ENCODE measurements around the gene LTBP1. TPM values are rescaled to one million over a fixed set of nuclear protein-coding genes. Genes with fewer than 3 reads are reported as not detected.

LTBP1 gene
- polyA plus RNA-seq, 2 of the 4 experiments (the other 2 are of a cell fraction) = 23.8 to 30.4 TPM

- DNase-seq (ENCODE audit: low read depth in 1 of 2, low spot score in 1 of 2) (no peak), ATAC-seq (no peak)
- CTCF ChIA-PET = interaction anchor here (0.6 to 2.0 kb wide), 3 partner anchors 13 to 102 kb away, joined by 3 to 4 read pairs (median 3); no protein-coding TSS in a partner anchor
Measured at GRCh38 chr2:32997705-32998104, 51.0 kb downstream of the LTBP1 start.

GRCh38 chr2:33000986-33001385 is 54.2 kb downstream of the LTBP1 start:
- Histone ChIP-seq H3K9me3 (no peaks in the 10 kb centered on the region), H3K4me3 (no peak overlapping the region), H3K4me1 (peaks cover 10% of the 10 kb centered on the region), H3K27ac (no peak overlapping the region), H3K4me2 (no peak overlapping the region)
- ChIA-PET POLR2A (no interaction called here), CTCF (no interaction called here)
- no peak for DNase-seq (ENCODE audit: low read depth in 1 of 2, low spot score in 1 of 2)
- WGBS (ENCODE audit: missing lambda C conversion rate) = 59% methylated on average over 3 of the region's 3 CpGs
- ATAC-seq = no peak
- no peak for FAIRE-seq
- no peak for TF ChIP-seq JUNB (IDR thresholded peaks at IDR 0.05)
- no peak for TF ChIP-seq NR3C1 (IDR thresholded peaks at IDR 0.05)
- no peak for TF ChIP-seq HMGXB4 (CRISPR knock-in tag; IDR thresholded peaks at IDR 0.05; ENCODE audit: borderline replicate concordance)
- no peak for TF ChIP-seq ZFP36 (IDR thresholded peaks at IDR 0.05; ENCODE audit: borderline replicate concordance, partially characterized antibody)
- no peak for TF ChIP-seq CBX2 (IDR thresholded peaks at IDR 0.05; ENCODE audit: borderline replicate concordance, low read depth)
- TF ChIP-seq POLR2A (IDR thresholded peaks at IDR 0.05; ENCODE audit: low read length) = no peak
- TF ChIP-seq HOXB5 (CRISPR knock-in tag; IDR thresholded peaks at IDR 0.05) = no peak
- no peak for TF ChIP-seq PHF8 (IDR thresholded peaks at IDR 0.05; ENCODE audit: borderline replicate concordance, low read depth)
- TF ChIP-seq CBX8 (IDR thresholded peaks at IDR 0.05) = no peak
- no peak for TF ChIP-seq CEBPB (IDR thresholded peaks at IDR 0.05)
- no peak for TF ChIP-seq KDM1A (IDR thresholded peaks at IDR 0.05; ENCODE audit: low read depth)
- no peak for TF ChIP-seq MAZ (IDR thresholded peaks at IDR 0.05; ENCODE audit: borderline replicate concordance, low read depth, low read length)
- TF ChIP-seq ELK1 (IDR thresholded peaks at IDR 0.05; ENCODE audit: low read depth, low read length) = no peak
- no peak for TF ChIP-seq HOXB13 (CRISPR knock-in tag; IDR thresholded peaks at IDR 0.05; ENCODE audit: low read depth)
- TF ChIP-seq BCL3 (IDR thresholded peaks at IDR 0.05) = no peak
- TF ChIP-seq HOXA7 (CRISPR knock-in tag; IDR thresholded peaks at IDR 0.05) = no peak

More at GRCh38 chr2:32997705-32998104, 51.0 kb downstream of the LTBP1 start:
- no peak for FAIRE-seq
- H3K4me3 ChIP-seq = no peak overlapping the region
- no peak overlapping the region for H3K4me2 ChIP-seq
- H3K27ac ChIP-seq = no peak overlapping the region
- TF ChIP-seq MAZ (IDR thresholded peaks at IDR 0.05; ENCODE audit: borderline replicate concordance, low read depth, low read length) = no peak
- TF ChIP-seq SREBF2 (IDR thresholded peaks at IDR 0.05) = no peak
- TF ChIP-seq ATOH8 (CRISPR knock-in tag; IDR thresholded peaks at IDR 0.05; ENCODE audit: low read depth) = no peak
- TF ChIP-seq BCL3 (IDR thresholded peaks at IDR 0.05) = no peak
- TF ChIP-seq TFCP2L1 (CRISPR knock-in tag; IDR thresholded peaks at IDR 0.05) = no peak
- no peak for TF ChIP-seq EHMT2 (IDR thresholded peaks at IDR 0.05; ENCODE audit: low read depth)
- TF ChIP-seq PHF8 (IDR thresholded peaks at IDR 0.05; ENCODE audit: borderline replicate concordance, low read depth) = no peak
- TF ChIP-seq REST (IDR thresholded peaks at IDR 0.05) = no peak
- TF ChIP-seq ZC3H11A (IDR thresholded peaks at IDR 0.05) = no peak
- no peaks in the 10 kb centered on the region for H3K9me3 ChIP-seq
- H3K4me1 ChIP-seq = no peaks in the 10 kb centered on the region
- 47% methylated on average over 2 of the region's 2 CpGs for WGBS (ENCODE audit: missing lambda C conversion rate)
- POLR2A ChIA-PET = no interaction called here
